GM18870 (cell line): Measurements from ENCODE around the gene ZNF420.
"Not testable (repeated sequence)": the region's sequence is repeated elsewhere in the genome, so short reads cannot be mapped to it uniquely, and the experiment has no call there.

Experiments used
- ATAC-seq: cut with Tn5 transposase; IDR thresholded peaks from one replicate; pipeline ENCODE4 v1.9.1; 2021; ENCODE audit warnings: moderate library complexity; ENCODE audit not compliant: unreplicated experiment

The ZNF420 gene

GRCh38 chr19:37077934-37078716, at the start of gene ZNF420:
Gene ZNF420 (plus strand): TSS chr19:37078433. CDS start chr19:37089119, 10,686 bp downstream.
- ATAC-seq = peak; percentile 94

GRCh38 chr19:37045140-37045539, 33.1 kb upstream of the ZNF420 start:
- ATAC-seq = no peak

- ATAC-seq = no peak
Observed at GRCh38 chr19:37055330-37055729, 22.9 kb upstream of the ZNF420 start.

GRCh38 chr19:37056776-37057175, 21.5 kb upstream of the ZNF420 start:
- no peak for ATAC-seq

GRCh38 chr19:37059142-37059541, 19.1 kb upstream of the ZNF420 start:
- no peak for ATAC-seq

GRCh38 chr19:37064886-37065285, 13.3 kb upstream of the ZNF420 start:
- not testable (repeated sequence) for ATAC-seq

- no peak for ATAC-seq
Observed at GRCh38 chr19:37074111-37074510, 4.1 kb upstream of the ZNF420 start.

GRCh38 chr19:37074819-37075362, 3.3 kb upstream of the ZNF420 start:
- ATAC-seq = no peak

GRCh38 chr19:37076524-37076923, 1.7 kb upstream of the ZNF420 start:
- ATAC-seq = not testable (repeated sequence)

GRCh38 chr19:37077501-37077933, 716 bp upstream of the ZNF420 start:
- ATAC-seq = no peak

- ATAC-seq = no peak
Observed at GRCh38 chr19:37078717-37079032, 442 bp downstream of the ZNF420 start.

- no peak for ATAC-seq
Observed at GRCh38 chr19:37079238-37079637, 1.0 kb downstream of the ZNF420 start.

- no peak for ATAC-seq
Observed at GRCh38 chr19:37082307-37082706, 4.1 kb downstream of the ZNF420 start.

GRCh38 chr19:37087110-37087509, 8.9 kb downstream of the ZNF420 start:
- no peak for ATAC-seq

GRCh38 chr19:37095859-37096258, 17.6 kb downstream of the ZNF420 start:
- no peak for ATAC-seq

- ATAC-seq = no peak
Observed at GRCh38 chr19:37098570-37098969, 20.3 kb downstream of the ZNF420 start.

GRCh38 chr19:37104135-37104534, 25.9 kb downstream of the ZNF420 start:
- ATAC-seq = not testable (repeated sequence)

- not testable (repeated sequence) for ATAC-seq
Observed at GRCh38 chr19:37111753-37112152, 33.5 kb downstream of the ZNF420 start.

- no peak for ATAC-seq
Observed at GRCh38 chr19:37114001-37114400, 35.8 kb downstream of the ZNF420 start.

GRCh38 chr19:37122093-37122492, 43.9 kb downstream of the ZNF420 start:
- not testable (repeated sequence) for ATAC-seq

- ATAC-seq = no peak
Observed at GRCh38 chr19:37127999-37128820, 50.0 kb downstream of the ZNF420 start.

GRCh38 chr19:37128821-37129177, 50.6 kb downstream of the ZNF420 start:
- ATAC-seq = no peak
